Measurements from ENCODE around the gene ERGIC1.

Gene ERGIC1

DNA sequence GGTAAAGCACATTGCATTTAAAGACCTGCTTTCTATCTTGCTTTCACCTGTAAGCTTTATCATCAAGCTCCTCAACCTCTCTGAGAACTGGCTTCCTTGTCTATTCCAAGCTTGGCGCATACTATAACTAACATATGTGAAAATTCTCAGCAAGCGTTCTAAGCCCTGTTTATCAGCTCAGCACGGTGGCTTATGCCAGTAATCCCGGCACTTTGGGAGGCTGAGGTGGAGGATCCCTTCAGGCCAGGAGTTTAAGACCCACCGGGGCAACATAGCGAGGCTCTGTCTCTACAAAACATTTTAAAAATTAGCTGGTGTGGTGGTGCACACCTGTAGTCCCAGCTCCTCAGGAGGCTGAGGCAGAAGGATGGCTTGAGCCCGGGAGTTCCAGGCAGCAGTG lies 147.9 kb downstream of the ERGIC1 start:
- TF ChIP-seq CTCF (IDR thresholded peaks at IDR 0.05; ENCODE audit: low read depth, low read length, missing control alignments), result no peak
- H3K4me3 ChIP-seq (ENCODE audit: low read depth, low read length), result no peak overlapping the region
- no peak for DNase-seq (ENCODE audit: low read depth)

DNA sequence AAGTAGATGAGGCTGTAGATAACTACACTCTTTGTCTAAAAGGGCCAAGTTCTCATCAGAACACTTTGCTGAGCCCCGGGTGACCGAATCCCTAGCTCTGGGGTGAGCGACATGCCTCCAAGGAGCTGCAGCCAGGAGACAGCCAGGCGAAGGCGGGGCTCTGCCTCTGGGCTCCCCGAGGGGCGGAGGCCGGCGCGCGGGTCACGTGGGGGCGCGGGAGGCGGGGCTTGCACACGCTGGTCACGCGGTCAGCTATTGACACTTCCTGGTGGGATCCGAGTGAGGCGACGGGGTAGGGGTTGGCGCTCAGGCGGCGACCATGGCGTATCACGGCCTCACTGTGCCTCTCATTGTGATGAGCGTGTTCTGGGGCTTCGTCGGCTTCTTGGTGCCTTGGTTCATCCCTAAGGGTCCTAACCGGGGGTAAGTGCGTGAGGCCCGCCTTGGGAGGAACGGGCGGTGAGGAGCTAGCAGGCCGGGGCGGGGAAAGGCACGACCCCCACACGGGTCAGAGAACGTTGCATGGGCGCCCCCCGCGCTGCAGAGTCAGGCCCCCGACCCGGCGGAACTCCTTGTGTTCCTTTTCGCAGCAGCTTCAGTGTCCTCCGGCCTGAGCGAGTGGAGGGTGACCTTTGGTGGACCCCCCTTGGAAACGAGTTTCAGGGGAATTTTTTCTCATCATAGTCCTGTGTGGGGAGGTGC lies 149.6 kb downstream of the ERGIC1 start, which contains the start of gene ATP6V0E1:
TSS of gene ATP6V0E1 (plus strand) at position 230 of the 702 bp plus-strand sequence. CDS start at position 320, 90 bp downstream.
- DNase-seq (ENCODE audit: low read depth), result peak; percentile 59
- TF ChIP-seq CTCF (IDR thresholded peaks at IDR 0.05; ENCODE audit: low read depth, low read length, missing control alignments), result no peak

GRCh38 chr5:172984244-172984953 lies 150.3 kb downstream of the ERGIC1 start:
- peak overlapping the region; percentile 91 for H3K4me3 ChIP-seq (ENCODE audit: low read depth, low read length)
- peak; percentile 68 for DNase-seq (ENCODE audit: low read depth)
- peak; percentile 61 for TF ChIP-seq CTCF (IDR thresholded peaks at IDR 0.05; ENCODE audit: low read depth, low read length, missing control alignments)

More for the DNA sequence above, 149.6 kb downstream of the ERGIC1 start, which contains the start of gene ATP6V0E1:
- peak within 1 kb of the TSS; percentile 91 for H3K4me3 ChIP-seq (ENCODE audit: low read depth, low read length)

- TF ChIP-seq CTCF (IDR thresholded peaks at IDR 0.05; ENCODE audit: low read depth, low read length, missing control alignments), result no peak
- peak overlapping the region; percentile 24 for H3K4me3 ChIP-seq (ENCODE audit: low read depth, low read length)
- no peak for DNase-seq (ENCODE audit: low read depth)
These were observed 151.5 kb downstream of the ERGIC1 start for GRCh38 chr5:172985596-172985995.

GRCh38 chr5:172988276-172988675 lies 154.2 kb downstream of the ERGIC1 start:
- TF ChIP-seq CTCF (IDR thresholded peaks at IDR 0.05; ENCODE audit: low read depth, low read length, missing control alignments), result no peak
- DNase-seq (ENCODE audit: low read depth), result no peak
- H3K4me3 ChIP-seq (ENCODE audit: low read depth, low read length), result no peak overlapping the region

DNA sequence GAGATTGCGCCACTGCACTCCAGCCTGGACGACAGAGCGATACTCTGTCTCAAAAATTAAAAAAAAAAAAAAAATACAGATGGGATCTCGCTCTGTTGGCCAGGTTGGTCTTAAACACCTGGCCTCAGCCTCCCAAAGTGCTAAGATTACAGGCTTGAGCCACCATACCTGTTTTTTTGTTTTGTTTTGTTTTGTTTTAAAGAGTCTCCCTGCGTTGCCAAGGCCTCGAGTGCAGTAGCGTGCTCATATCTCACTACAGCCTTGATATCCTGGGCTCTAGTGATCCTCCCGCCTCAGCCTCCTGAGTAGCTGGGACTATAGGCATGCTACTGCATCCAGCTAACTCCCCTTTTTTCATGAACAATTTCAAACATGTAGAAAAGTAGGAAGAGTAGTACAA lies 156.7 kb downstream of the ERGIC1 start:
- TF ChIP-seq CTCF (IDR thresholded peaks at IDR 0.05; ENCODE audit: low read depth, low read length, missing control alignments), result no peak
- no peak overlapping the region for H3K4me3 ChIP-seq (ENCODE audit: low read depth, low read length)
- no peak for DNase-seq (ENCODE audit: low read depth)
